Mucosa of gallbladder (tissue), 1 donor: ENCODE measurements around the gene DKC1. TPM values are rescaled to one million over a fixed set of nuclear protein-coding genes. Genes with fewer than 3 reads are reported as not detected.

Source experiments
- DNase-seq: peaks from one replicate; pipeline ENCODE4 v3.0.0-alpha.2; 2020; ENCODE audit warnings: low spot score
- total RNA-seq: library from RNA; stranded (reverse); gene quantifications from one replicate; pipeline ENCODE4 v1.2.1, GENCODE V29; 2021
- donor health status: DM: no; HTN: no; CAD: no.

Gene DKC1
- 26.9 TPM for total RNA-seq

DNA sequence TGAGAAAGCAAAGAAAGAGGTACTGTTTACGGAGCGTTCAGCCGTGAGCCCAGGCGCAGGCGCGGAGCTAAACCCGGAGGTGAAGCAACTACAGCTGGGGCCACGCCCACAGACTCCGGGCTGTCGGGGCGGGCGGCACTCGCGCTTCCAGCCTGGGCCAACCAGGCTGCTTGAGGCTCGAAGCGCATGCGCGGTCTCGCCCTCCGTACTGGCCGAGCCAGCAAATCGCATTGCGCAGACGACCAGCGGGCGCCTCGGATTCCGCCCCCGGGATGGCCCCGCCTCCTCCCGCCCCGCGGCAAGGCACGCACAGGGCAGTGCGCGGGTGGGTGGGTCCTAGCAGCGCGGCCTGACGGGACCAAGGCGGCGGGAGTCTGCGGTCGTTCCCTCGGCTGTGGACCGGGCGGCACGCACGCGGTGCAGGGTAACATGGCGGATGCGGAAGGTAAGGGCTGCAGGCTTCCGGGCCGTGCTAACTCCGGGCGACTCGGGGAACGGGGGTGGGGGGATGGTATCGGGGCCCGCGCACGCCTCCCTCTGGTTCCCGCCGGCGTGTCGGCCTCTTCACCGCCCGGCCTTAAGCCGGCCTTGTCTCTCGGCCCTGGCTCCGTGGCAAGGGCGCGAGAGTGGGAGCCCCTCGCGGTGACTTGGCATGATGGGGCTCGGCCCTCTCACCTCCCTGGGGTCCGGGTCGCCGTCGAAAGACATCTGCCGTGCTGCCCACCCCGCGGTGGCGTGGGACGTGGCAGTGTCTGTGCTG is at the start of gene DKC1:
TSS of gene DKC1 (plus strand) at position 328 of the 760 bp plus-strand sequence. CDS start at position 430, 102 bp downstream.
- peak; percentile 96 for DNase-seq

- peak; percentile 55 for DNase-seq
These were observed 47.7 kb upstream of the DKC1 start for GRCh38 chrX:154714925-154715324.

DNA sequence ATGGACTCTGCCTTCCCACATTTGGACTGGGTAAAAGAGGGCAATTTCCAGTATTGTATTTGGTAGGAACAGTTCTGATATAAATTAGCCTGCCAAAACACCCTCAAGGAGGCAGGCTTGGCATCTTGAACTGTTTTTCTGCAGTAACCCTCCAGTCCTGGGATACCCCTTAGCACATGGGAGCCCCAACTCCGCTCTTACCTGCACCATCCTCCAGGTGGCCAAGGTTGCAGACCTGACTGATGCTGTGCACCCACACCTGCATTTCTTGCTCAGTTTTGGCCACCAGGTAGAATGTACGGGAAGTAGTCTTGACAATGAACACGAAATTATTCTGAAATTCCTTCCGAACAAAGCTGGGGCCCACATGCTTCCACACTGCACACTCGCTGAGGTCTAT is 46.8 kb upstream of the DKC1 start:
- DNase-seq: no peak

- no peak for DNase-seq
These were observed 44.8 kb upstream of the DKC1 start for GRCh38 chrX:154717824-154718223.

DNA sequence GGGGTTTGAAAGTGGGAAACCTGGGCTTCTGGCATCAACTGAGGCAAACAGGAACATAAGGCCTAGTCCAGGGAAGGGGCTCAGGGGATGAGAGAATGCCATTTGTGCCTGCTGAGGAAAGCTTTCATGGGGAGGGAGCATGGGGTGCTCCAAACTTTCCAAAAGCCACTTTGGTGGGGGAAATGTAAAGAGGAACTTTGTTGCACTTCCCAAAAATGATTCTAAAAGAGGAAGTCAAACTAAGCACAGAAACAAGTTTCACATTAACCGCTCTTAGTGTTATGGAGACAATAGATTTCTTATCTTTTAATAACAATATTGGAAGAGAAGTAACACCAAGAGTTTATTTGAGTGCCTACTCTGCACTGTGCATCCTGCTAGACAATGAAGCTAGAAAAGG is 44.0 kb upstream of the DKC1 start:
- no peak for DNase-seq

- no peak for DNase-seq
These were observed 43.5 kb upstream of the DKC1 start for GRCh38 chrX:154719132-154719675.

- DNase-seq: no peak
These were observed 42.6 kb upstream of the DKC1 start for GRCh38 chrX:154720067-154720466.

DNA sequence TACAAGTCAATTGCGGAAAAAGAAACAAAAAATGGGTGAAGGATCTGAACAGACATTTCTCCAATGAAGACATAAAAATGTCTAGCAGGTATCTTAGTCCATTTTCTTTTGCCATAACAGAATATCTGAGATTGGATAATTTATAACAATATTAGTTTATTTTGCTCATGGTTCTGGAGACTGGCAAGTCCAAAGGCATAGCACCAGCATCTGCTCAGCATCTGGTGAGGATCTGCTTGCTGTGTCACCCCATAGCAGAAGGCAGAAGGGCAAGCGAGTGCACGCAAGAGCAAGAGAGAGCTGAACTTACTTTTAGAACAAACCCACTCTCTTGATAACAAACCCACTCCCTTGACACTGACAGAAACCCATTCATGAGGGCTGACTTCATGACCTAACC is 41.5 kb upstream of the DKC1 start:
- DNase-seq: no peak

DNA sequence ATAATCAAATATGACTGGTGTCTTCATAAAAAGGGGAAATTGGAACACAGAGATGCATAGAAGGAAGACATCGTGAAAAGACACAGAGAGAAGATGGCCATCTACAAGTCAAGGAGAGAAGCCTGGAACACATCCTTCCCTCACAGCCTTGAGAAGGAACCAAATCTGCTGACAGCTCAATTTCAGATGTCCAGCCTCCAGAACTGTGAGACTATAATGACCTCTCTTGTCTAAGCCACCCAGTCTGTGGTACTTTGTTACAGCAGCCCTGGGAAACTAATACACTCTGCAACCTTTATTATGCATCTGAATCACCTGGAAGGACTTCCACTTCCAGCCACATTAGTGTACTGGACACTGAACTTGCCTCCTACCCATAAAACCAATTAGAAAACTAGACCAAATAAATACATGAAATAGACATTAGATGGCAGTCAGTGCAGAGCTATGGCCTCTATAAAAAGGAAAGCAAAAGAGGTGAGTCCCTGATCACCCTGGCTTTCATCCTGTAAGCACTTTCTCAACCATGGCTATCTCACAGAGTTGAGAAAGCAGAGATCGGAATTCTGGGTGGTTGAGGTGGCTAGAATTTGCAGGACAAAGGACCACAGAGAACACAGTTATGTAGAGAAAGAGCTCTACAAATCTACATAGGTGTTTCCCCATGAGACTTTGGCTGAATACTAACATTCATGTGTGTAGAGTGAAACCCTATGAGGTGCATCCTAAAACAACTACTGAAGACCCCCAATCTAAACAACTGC is 37.5 kb upstream of the DKC1 start:
- DNase-seq: no peak

DNA sequence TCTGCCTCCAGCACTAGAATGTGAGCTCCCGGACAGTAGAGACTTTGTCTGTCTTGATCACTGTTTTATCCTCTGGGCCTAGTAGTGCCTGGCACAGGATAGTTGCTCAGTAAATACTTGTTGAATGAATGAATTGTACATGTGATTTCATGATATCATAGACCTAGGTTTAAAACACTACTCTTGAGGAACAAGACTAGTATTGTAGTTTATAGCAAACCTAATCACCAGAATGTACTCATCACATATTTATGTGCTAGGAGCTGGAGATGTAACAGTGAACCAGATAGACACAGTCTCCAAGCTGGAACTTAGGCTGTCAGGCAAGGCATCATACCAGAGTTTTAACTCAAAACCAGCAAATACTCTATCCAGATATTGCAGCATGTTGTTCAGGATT is 35.2 kb upstream of the DKC1 start:
- DNase-seq: no peak

DNA sequence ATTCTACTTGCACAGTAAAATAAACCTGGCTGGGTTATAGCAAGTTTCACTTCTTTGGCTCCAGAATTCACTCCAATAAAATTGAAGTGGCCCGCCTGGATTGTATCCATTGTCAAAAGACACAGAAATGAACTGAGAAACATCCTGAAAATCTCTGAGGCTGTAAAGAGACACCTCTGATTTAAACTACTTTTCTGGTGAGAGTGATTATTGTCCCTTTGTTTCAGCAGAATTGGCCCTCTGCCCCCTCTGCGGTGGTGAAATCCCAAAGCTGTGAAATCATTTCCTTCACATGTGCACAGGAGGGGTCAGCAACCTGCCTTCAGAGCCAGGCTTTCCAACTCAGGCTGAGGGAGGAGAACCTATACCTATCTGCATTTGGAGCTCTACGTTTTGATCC is 34.8 kb upstream of the DKC1 start:
- DNase-seq: no peak

GRCh38 chrX:154728431-154729190 is 34.1 kb upstream of the DKC1 start:
- no peak for DNase-seq

DNA sequence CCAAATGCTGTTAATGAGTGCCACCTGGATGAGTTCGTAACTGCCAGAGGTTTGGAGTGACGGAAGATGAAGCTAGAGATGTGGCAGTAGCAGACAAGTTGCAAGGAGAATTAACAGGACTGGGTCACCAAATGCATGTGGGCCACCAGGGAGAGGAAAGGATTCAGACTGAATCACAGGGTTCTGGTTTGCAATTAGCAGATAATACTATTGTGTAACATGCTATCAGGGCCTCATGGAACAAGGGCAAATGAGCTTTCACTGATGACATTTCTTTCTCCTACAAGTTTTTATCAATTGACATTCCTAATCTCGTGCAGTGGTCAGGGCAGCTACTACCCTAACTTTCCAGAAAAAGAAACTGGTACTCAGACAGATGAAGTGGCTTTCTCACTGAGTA is 33.2 kb upstream of the DKC1 start:
- no peak for DNase-seq

DNA sequence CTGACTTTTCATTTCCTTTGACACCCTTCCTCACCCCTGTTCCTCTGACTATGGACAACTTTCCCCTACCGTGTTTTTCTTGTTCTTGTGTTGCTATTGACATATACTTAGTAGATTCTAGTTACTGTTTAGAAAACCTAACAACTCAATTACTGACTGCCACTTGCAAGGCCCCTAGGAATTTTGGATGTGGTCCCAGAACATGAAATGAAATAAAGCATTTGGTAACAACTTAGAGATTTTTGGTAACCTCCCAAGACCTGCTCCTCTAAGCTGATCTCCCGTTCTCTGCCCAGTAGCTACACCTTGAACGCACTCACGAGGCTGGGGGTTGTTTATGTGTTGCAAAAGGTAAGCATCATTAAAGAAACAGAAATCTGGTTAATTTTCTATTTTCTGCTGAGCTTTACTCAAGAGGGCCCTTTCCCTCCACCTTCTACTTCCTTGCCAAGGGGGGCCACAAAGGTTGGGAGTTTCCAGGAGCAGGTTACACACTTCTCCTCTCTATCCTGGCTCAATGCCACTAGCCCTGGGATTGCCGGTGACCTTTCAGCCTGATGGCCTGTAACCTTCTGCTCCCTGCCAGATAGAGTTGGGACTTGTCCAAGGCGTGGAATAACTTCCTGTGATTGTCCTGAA is 32.3 kb upstream of the DKC1 start:
- no peak for DNase-seq

DNA sequence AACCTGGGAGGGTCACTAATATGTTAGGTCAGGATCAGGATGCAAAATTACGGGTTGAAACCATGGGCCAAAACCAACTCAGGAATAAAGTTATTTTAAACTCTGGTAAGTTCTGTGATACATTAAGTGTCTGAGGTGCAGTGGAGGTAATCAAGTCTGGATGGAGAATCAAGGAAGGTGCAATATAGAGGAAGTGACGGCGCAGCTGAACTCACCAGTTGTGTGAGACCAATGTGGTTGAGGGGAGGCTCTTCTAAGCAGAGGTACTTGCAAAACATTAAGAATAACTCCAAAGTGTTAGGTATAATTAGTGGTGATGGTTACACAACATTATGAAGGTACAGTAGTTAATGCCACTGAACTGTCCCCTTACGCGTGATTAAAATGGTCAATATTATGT is 31.5 kb upstream of the DKC1 start:
- no peak for DNase-seq

GRCh38 chrX:154731881-154732280 is 30.8 kb upstream of the DKC1 start:
- DNase-seq: no peak

DNA sequence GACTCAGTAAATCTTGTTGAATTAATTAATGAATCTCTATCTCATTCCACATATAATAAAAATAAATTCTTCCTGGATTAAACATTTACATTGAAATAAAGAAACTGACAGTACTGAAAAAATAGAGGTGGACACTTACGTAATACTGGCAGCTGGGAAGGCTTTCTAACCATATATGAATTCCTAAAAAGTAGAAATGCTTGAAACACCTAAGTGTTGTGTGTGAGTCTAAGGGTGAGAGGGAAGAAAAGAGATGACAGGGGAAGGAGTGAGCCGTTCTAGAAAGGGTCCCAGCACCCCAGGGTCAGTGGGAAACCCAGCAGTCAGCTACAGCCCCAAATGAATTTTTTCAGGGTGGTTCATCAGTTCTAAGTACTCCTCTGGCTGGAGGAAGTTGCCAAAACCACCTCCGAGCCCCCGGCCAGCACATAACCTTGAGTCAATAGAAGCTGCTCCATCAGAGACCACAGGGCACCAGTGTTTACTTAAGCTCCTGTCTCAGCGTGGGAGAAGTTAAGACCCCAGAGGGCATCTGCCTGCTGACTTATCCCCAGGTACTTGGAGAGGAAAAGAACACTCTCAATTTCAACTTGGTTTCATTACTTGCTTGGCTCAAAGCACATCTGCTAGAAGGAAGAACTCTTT is 30.1 kb upstream of the DKC1 start:
- DNase-seq: no peak

GRCh38 chrX:154733066-154733425 is 29.6 kb upstream of the DKC1 start:
- DNase-seq: no peak

DNA sequence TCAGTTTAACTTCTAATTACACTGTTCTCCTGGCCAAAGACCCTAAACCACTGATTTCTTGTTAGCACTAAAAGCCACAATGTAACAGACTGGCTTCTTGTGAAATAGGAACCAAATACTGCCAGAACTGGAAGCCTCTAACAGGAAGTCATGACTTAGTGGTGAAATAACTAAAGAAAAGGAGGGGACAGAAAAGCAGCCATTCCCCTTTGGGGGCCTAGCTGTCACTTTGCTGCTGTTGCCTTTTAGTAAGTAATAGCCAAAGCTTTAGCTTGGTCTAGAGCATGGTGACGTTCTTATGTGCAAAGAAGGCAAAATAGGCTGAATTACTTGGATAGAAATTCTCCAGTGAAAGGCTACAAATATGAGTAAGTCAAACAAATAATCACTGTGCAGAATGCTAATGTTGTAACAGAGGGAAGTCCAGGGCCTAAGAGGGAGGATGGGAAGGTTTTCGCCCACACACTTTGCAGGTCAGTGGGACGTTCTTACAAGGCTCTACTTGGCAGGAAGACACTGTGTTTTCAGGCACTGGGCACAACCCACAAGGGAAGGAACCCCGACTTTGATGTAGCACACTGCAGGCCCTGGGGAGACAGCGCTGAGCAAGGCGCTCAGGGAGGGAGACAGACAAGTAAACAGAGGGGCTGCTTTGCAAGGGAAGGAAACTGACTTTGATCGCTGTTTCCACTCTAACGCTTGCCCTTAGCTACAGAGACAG is 28.4 kb upstream of the DKC1 start:
- no peak for DNase-seq

- peak; percentile 34 for DNase-seq
These were observed 26.8 kb upstream of the DKC1 start for GRCh38 chrX:154735695-154736393.
